SK-N-SH (cell line): ENCODE measurements around the gene GNG12.

Experiments
- GABPA ChIP-seq: IDR thresholded peaks from 2 replicates; pipeline ENCODE4 v1.4.0; 2012; ENCODE audit warnings: low read depth, mild to moderate bottlenecking
- SIN3A ChIP-seq: IDR thresholded peaks from 2 replicates; pipeline ENCODE4 v1.6.1; 2012; ENCODE audit warnings: low read depth, mild to moderate bottlenecking, low read length, moderate library complexity, borderline replicate concordance
- TAF1 ChIP-seq: IDR thresholded peaks from 2 replicates; pipeline ENCODE4 v1.6.1; 2012; ENCODE audit warnings: low read depth, mild to moderate bottlenecking, low read length, moderate library complexity, borderline replicate concordance
- TF ChIP-seq, protein P1 (sequence below): fragments of 200-600 bp; sonication (generic); IDR thresholded peaks from 2 replicates; pipeline ENCODE4 v1.6.1; 2017; ENCODE audit warnings: antibody characterized with exemption, mild to moderate bottlenecking, moderate library complexity
- TF ChIP-seq, protein P2 (sequence below): fragments of 150-350 bp; IDR thresholded peaks from 2 replicates; pipeline ENCODE4 v1.6.1; 2017; ENCODE audit warnings: antibody characterized with exemption, low read length, low read depth, borderline replicate concordance
- TF ChIP-seq, protein P3 (sequence below): IDR thresholded peaks from 2 replicates; pipeline ENCODE4 v1.4.0; 2012; ENCODE audit warnings: low read depth

DNA sequence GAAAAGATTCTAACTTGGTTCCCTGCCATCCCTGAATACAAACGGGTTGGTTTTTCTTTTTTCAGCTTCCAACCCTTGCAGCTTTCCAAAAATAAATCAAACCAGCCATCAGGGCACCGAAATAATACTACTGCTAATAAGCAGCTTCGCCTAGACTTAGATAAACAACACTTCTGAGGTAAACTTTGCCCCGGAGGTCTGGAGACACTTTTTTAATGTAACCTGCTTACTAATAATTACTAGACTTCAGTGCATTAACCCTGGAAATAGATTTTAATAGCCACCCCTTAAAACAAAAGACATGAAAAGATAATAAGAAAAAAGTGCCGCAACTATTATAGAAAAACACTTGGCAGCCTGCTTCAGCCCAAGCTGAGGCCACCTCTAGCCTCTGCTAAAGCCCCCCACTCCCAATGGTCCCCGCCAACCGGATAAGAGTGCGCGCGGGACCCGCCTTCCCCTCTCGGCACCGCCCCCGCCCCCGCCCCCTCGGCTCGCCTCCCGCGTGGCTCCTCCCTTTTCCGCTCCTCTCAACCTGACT, 148.7 kb downstream of the GNG12 start:
- TF ChIP-seq, protein P1, sequence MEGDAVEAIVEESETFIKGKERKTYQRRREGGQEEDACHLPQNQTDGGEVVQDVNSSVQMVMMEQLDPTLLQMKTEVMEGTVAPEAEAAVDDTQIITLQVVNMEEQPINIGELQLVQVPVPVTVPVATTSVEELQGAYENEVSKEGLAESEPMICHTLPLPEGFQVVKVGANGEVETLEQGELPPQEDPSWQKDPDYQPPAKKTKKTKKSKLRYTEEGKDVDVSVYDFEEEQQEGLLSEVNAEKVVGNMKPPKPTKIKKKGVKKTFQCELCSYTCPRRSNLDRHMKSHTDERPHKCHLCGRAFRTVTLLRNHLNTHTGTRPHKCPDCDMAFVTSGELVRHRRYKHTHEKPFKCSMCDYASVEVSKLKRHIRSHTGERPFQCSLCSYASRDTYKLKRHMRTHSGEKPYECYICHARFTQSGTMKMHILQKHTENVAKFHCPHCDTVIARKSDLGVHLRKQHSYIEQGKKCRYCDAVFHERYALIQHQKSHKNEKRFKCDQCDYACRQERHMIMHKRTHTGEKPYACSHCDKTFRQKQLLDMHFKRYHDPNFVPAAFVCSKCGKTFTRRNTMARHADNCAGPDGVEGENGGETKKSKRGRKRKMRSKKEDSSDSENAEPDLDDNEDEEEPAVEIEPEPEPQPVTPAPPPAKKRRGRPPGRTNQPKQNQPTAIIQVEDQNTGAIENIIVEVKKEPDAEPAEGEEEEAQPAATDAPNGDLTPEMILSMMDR, result no peak
- TF ChIP-seq, protein P2, sequence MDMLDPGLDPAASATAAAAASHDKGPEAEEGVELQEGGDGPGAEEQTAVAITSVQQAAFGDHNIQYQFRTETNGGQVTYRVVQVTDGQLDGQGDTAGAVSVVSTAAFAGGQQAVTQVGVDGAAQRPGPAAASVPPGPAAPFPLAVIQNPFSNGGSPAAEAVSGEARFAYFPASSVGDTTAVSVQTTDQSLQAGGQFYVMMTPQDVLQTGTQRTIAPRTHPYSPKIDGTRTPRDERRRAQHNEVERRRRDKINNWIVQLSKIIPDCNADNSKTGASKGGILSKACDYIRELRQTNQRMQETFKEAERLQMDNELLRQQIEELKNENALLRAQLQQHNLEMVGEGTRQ, result no peak
- TF ChIP-seq GABPA, result no peak
- no peak for TF ChIP-seq TAF1
- no peak for TF ChIP-seq SIN3A
- TF ChIP-seq, protein P3, sequence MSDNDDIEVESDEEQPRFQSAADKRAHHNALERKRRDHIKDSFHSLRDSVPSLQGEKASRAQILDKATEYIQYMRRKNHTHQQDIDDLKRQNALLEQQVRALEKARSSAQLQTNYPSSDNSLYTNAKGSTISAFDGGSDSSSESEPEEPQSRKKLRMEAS, result no peak
